TTC549 (cell line): ENCODE results near the gene ZGRF1.
"Not testable (repeated sequence)": the region's sequence is repeated elsewhere in the genome, so short reads cannot be mapped to it uniquely, and the experiment has no call there.

Experiments
- FAIRE-seq: peaks from 2 replicates; lab custom pipeline; 2012; peaks lifted over from hg19 to GRCh38; lab: Jason Lieb, UNC

Gene ZGRF1

GRCh38 chr4:112516471-112517066 lies 120.1 kb downstream of the ZGRF1 start:
- no peak for FAIRE-seq

- no peak for FAIRE-seq
Measured at GRCh38 chr4:112516066-112516470, 120.6 kb downstream of the ZGRF1 start, which contains the start of gene NEUROG2. Gene NEUROG2 (minus strand): TSS chr4:112516180. CDS start chr4:112515475, 705 bp downstream.

GRCh38 chr4:112515198-112516065 lies 121.3 kb downstream of the ZGRF1 start:
- FAIRE-seq = no peak

GRCh38 chr4:112514647-112515197 lies 122.0 kb downstream of the ZGRF1 start:
- FAIRE-seq = no peak

- FAIRE-seq = no peak
Measured at GRCh38 chr4:112513971-112514646, 122.6 kb downstream of the ZGRF1 start.

- no peak for FAIRE-seq
Measured at GRCh38 chr4:112511803-112512118, 124.9 kb downstream of the ZGRF1 start.

GRCh38 chr4:112511093-112511802 lies 125.5 kb downstream of the ZGRF1 start:
- no peak for FAIRE-seq

- no peak for FAIRE-seq
Measured at GRCh38 chr4:112510291-112511092, 126.2 kb downstream of the ZGRF1 start.

- FAIRE-seq = no peak
Measured at GRCh38 chr4:112509243-112510141, 127.2 kb downstream of the ZGRF1 start.

GRCh38 chr4:112508356-112508755 lies 128.4 kb downstream of the ZGRF1 start:
- FAIRE-seq = no peak

GRCh38 chr4:112504807-112505206 lies 131.9 kb downstream of the ZGRF1 start:
- no peak for FAIRE-seq

- no peak for FAIRE-seq
Measured at GRCh38 chr4:112502871-112503270, 133.8 kb downstream of the ZGRF1 start.

- no peak for FAIRE-seq
Measured at GRCh38 chr4:112492321-112492720, 144.4 kb downstream of the ZGRF1 start.

GRCh38 chr4:112490808-112491207 lies 145.9 kb downstream of the ZGRF1 start:
- FAIRE-seq = not testable (repeated sequence)
